Measurements from ENCODE around the gene KIN.
A peak's percentile ranks its signal among the peaks of the same experiment; 100 is the strongest.
"Not testable (repeated sequence)": the region's sequence is repeated elsewhere in the genome, so short reads cannot be mapped to it uniquely, and the experiment has no call there.

Gene KIN

GRCh38 chr10:7787857-7788638 is at the start of gene KIN, which contains the start of gene ATP5F1C:
TSS of gene KIN (minus strand) at chr10:7787993. CDS start at chr10:7787933, 60 bp downstream.
TSS of gene ATP5F1C (plus strand) at chr10:7788177. CDS start at chr10:7788208, 31 bp downstream.
- peak; percentile 79 for DNase-seq (ENCODE audit: low read depth)

GRCh38 chr10:7836571-7836970 is 48.8 kb upstream of the KIN start:
- DNase-seq (ENCODE audit: low read depth), result no peak

GRCh38 chr10:7834262-7834661 is 46.5 kb upstream of the KIN start:
- DNase-seq (ENCODE audit: low read depth), result no peak

GRCh38 chr10:7833210-7833609 is 45.4 kb upstream of the KIN start:
- no peak for DNase-seq (ENCODE audit: low read depth)

GRCh38 chr10:7832060-7832459 is 44.3 kb upstream of the KIN start:
- DNase-seq (ENCODE audit: low read depth), result no peak

- DNase-seq (ENCODE audit: low read depth), result no peak
Measured at GRCh38 chr10:7829289-7829834, 41.6 kb upstream of the KIN start.

- no peak for DNase-seq (ENCODE audit: low read depth)
Measured at GRCh38 chr10:7826971-7827370, 39.2 kb upstream of the KIN start.

GRCh38 chr10:7824251-7824650 is 36.5 kb upstream of the KIN start:
- DNase-seq (ENCODE audit: low read depth), result no peak

- DNase-seq (ENCODE audit: low read depth), result no peak
Measured at GRCh38 chr10:7819121-7819460, 31.3 kb upstream of the KIN start.

- peak; percentile 27 for DNase-seq (ENCODE audit: low read depth)
Measured at GRCh38 chr10:7818295-7819120, 30.7 kb upstream of the KIN start, which contains the start of gene TAF3. TSS of gene TAF3 (plus strand) at chr10:7818505. CDS start at chr10:7818710, 205 bp downstream.

- DNase-seq (ENCODE audit: low read depth), result no peak
Measured at GRCh38 chr10:7817984-7818294, 30.1 kb upstream of the KIN start.

GRCh38 chr10:7817576-7817975 is 29.8 kb upstream of the KIN start:
- no peak for DNase-seq (ENCODE audit: low read depth)

GRCh38 chr10:7813481-7813880 is 25.7 kb upstream of the KIN start:
- DNase-seq (ENCODE audit: low read depth), result no peak

- DNase-seq (ENCODE audit: low read depth), result not testable (repeated sequence)
Measured at GRCh38 chr10:7811743-7812142, 23.9 kb upstream of the KIN start.

- no peak for DNase-seq (ENCODE audit: low read depth)
Measured at GRCh38 chr10:7811000-7811399, 23.2 kb upstream of the KIN start.

GRCh38 chr10:7810443-7810842 is 22.6 kb upstream of the KIN start:
- no peak for DNase-seq (ENCODE audit: low read depth)

GRCh38 chr10:7808686-7809267 is 21.0 kb upstream of the KIN start:
- DNase-seq (ENCODE audit: low read depth), result no peak

- DNase-seq (ENCODE audit: low read depth), result no peak
Measured at GRCh38 chr10:7804741-7805140, 16.9 kb upstream of the KIN start.

GRCh38 chr10:7804216-7804615 is 16.4 kb upstream of the KIN start:
- DNase-seq (ENCODE audit: low read depth), result no peak

GRCh38 chr10:7802606-7803005 is 14.8 kb upstream of the KIN start:
- no peak for DNase-seq (ENCODE audit: low read depth)

- peak; percentile 75 for DNase-seq (ENCODE audit: low read depth)
Measured at GRCh38 chr10:7797582-7797981, 9.8 kb upstream of the KIN start.

- no peak for DNase-seq (ENCODE audit: low read depth)
Measured at GRCh38 chr10:7795605-7796004, 7.8 kb upstream of the KIN start.

Data from HS-27A (cell line).